Activated CD8-positive, alpha-beta memory T cell treated with anti-CD3 and anti-CD28 coated beads for 1 hour (primary cell): ENCODE results near the gene LAMTOR2.
"Not testable (repeated sequence)": the region's sequence is repeated elsewhere in the genome, so short reads cannot be mapped to it uniquely, and the experiment has no call there.

Experiments used
- DNase-seq, 2 donors: peaks; one replicate each; pipeline ENCODE4 v3.0.0-alpha.2; 2020; ENCODE audit warnings: low read depth in 1 of 2; ENCODE audit errors: extremely low read depth in 1 of 2

LAMTOR2 gene

DNA sequence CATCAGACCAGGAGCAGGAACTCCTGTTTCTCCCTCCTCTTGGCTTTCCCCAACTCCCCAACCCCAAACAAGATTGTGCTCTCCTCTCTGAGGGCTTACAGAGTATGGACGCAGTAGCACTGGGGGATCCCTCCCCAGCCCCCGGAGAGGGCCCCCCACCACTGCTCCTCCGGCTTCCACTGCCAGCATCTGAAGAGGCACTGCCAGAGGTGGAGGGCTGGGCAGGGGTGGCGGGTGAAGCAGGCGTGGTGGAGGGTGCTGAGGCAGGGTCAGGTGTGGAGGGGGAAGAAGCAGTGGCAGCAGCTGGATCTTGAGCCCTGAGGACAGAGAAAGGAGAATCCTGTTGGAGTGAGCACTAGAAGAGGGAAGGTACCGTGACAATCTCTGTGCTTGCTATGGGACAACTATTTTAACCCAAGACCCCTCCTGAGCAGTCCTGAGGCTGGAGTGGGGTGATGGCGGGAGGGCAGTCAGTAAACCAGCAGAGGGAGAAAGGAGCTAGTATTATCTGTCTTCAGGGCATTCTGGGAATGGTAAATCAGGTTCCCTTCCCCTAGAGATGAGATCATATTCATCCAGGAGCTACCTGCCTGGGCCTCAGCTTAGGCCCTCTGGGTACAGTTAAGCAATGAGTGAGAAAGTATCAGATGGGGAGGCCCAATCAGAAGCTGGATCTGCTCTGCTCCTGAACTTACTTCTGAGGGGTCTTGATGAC is 3.4 kb upstream of the LAMTOR2 start:
- DNase-seq: no peak

DNA sequence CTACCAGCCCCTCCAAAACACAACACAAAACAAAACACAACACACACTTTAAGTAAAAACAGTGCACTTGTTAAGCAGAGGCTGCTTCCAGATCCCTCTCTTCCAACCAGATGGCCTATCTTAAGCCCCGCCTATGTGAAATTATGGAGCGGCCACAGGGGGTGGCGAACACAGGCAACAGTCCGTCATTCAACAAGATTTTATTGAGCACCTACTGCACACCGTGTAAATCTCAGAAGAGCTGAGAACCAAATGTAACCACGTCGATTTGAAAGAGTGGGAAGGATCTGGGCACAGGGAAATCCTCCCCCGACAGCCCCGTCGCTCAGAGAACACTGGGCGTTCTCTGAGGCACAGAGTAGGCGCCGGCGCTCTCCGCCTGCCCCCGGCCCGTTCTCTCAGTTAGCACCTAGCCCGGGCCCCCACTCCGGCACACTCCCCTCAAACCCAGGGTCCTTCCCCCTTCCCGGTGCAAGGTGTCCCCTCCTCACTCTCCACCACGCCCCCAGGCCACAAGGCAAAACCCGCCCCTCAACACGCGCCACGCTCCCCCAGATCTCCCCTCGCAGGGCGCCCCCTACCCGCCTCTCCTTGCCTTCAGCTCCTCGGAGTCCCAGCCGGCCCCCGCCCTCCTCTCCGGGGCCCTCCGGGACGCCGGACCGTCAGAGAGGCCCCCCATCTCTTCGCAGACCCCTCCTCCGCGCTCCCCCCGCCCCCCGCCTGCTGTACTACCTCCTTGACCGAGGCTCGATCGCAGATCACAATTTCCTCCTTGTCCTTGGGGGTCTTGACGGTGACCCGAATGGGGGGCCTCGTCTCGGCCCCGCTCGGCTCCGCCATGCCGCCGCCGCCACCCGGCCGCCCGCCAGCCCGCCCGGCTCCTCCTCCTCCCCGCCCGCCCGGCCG is 1.5 kb upstream of the LAMTOR2 start:
- peak; percentile 24 to 56 for DNase-seq

DNA sequence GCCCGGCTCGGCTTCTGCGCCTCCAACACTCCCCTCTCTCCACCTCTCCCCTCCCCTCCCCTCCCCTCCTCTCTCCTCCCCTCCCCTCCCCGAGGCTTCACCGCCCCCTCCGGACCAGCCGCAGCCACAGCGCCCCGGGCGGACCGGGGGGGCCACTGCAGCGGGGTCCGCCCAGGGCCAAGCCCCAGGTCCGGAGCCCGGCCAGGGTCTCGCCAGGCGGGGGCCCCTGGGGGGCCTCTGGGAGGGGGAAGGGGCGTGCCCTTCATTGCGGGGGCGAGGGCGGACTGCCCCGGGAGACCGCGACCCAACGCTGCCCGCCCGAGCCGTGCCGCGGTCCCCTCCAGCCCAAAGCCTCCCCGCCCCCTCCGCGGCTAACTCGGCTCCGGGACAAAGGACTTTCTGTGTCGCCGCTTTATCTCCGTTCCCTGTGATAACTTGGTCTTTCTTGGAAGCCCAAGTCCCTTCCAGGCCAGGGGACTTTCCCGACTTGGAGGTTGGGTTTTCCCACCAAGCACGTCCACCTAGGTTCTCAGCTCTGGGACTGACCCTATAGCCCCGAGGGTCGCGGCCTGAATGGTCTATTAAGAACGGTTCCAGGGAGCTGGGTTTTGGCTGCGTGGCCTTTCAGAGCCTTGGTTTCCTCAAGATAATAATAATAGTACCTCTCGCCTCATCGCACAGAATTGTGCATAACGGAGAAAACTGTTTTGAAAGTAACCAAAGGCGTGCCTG is 648 bp upstream of the LAMTOR2 start, which contains the start of gene UBQLN4:
Gene UBQLN4 (minus strand): TSS at position 31 of the 732 bp plus-strand sequence. CDS start 97 bp downstream, outside the sequence.
- DNase-seq: peak; percentile 57 to 77

DNA sequence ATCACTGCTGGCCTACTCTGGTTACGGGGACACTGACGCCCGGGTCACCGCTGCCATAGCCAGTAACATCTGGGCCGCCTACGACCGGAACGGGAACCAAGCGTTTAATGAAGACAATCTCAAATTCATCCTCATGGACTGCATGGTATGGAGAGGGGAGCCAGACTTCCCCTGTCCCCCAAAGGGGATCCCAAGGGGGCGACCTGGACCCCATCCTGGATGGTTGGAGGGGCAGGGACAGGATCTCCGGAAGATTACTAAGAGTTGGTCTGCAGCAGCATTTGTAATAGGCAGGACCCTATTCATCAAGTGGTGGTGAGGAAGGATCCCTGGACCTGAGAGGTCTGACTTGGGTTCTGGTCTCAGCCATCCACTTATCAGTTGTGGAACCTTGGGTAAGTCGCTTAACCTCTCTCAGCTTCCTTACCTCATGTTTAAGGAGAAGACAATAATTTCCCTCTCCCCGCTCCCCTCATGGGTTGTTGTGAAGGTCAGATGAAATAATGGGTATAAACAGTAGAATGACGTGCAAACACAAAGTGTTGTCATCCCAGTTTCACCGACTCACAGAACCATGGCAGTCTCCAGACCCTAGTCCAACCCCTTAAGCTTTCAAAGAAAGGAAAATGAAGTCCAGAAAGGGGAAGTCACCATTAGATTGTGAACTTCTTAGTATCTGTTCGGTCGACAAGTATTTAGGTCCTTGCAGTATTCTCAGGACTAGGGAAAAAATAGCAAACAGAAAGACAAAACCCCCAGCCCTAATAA is 883 bp downstream of the LAMTOR2 start:
- no peak for DNase-seq

DNA sequence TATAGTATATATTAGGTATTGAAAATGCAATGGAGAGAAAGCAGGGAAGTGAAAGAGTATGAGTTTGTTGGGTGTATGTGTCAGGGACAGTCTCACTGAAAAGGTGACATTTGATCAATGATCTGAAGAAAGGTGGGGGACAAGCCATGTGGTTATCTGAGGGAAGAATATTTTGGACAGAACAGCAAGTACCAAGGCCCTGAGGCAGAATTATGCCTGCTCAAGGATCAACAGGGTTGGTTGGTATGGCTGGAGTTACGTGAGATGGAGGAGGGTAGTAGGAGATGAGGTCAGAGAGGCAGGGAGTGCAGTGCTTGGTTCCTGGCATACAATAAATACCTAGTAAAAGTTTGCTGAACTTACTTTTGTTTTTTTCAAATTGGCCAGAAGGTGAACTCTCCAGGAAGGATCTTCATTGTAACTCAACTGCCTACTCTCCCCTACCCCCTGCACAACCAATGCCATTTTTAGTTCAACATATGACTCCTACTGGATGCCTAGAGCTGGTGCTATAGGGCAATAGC is 1.8 kb downstream of the LAMTOR2 start:
- no peak for DNase-seq

DNA sequence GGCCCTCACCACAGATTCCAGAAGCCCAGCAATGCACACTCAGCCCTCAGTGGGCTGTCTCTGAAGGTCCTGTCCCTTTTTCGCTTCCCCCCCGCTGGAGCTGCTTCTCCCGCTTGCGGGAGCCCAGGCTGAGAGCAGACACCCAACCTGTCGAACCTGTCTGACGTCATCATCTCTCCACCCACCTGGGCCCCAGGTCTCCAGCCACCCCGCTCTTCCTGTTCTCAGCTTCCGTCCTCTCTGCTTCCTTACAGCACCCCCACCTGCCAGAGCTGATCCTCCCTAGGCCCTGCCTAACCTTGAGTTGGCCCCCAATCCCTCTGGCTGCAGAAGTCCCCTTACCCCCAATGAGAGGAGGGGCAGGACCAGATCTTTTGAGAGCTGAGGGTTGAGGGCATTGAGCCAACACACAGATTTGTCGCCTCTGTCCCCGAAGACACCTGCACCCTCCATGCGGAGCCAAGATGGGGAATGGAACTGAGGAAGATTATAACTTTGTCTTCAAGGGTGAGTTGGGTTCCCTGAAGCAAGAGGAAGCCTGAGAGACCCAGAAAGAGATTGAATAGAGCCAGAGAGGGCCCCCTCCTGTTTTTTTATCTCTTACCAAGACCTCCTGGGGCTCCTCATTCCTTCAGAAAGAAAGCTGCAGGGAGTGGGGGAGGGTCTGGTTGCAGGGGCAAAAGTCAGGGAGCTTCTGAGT is 6.5 kb downstream of the LAMTOR2 start, which contains the start of gene RAB25:
Gene RAB25 (plus strand): TSS at position 224 of the 700 bp plus-strand sequence. CDS start 241 bp downstream, at position 465.
- no peak for DNase-seq

DNA sequence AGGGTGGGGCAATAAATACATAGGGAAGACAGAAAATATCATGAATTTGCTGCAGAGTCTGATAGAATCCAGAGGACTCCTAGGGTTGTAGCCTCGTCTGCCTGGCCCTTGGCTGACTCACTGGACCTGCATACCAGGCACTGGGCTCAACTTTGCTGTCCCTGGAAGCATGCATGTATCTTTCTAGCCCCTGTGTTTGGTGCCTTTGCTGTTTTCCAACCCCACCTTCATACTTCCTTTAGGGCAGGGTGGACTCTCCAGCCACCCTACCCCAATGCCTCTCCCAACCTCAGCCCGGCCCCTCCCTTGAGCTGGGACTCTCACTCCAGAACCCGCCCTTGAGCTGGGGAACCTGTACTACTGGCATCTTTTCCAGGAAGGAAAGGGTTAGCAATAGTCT is 7.6 kb downstream of the LAMTOR2 start:
- no peak for DNase-seq

DNA sequence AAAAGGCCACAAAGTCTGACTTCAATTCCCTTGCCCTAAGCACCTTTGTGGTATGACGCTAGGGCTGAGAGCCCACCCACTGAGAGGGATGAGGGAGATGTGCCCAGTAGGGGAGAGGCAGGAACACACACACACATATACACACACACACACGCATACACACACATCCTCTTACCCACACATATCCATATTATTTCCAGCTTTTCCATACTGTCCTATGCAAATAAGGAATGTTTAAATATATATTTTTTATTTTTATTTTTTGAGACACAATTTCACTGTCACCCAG is 9.4 kb downstream of the LAMTOR2 start:
- DNase-seq: no peak

DNA sequence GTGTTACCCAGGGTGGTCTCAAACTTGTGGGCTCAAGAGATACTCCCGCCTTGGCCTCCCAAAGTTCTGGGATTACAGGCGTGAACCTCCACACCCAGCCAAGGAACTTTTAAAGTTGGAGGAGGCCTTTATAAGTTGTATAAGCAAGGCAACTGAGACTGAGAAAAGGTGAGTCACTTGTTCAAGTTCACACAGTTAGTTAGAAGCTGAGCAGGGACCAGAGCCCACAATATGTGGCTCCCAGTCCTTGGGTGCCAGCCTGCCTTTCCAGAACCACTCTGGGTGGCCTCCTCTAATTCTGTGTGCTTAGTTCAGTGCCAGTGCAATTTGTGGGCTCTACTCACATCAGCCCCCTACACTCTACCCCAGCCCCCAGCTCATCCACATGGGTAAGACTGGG is 10.0 kb downstream of the LAMTOR2 start:
- no peak for DNase-seq

DNA sequence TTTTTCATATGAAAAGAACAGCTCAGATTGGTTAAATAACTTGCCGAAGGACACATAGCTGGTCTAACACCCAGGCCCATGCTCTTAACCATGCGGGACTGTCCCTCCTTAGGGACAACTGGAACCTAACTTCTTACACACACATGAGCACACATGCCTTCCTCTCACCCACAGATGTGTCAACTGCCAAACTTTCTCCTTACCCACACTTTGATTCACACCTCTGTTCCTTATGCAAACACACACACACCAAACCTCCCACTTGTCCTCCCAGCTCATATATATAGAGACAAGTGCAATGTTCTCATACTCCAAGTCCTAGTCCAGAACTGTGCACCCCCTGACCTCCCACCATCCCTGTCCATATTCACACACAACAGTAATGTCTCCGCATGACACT is 10.6 kb downstream of the LAMTOR2 start:
- DNase-seq: no peak

DNA sequence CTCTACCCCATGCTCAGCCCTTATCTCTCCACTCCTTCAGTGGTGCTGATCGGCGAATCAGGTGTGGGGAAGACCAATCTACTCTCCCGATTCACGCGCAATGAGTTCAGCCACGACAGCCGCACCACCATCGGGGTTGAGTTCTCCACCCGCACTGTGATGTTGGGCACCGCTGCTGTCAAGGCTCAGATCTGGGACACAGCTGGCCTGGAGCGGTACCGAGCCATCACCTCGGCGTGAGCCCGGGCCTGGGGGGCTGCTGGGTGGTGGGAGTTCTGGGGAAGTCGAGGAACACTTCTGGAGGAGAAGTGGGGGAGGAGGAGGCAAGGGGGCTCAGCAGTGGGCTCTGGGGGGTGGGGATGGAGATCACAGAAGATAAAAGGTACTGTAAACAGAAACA is 11.3 kb downstream of the LAMTOR2 start:
- no peak for DNase-seq

DNA sequence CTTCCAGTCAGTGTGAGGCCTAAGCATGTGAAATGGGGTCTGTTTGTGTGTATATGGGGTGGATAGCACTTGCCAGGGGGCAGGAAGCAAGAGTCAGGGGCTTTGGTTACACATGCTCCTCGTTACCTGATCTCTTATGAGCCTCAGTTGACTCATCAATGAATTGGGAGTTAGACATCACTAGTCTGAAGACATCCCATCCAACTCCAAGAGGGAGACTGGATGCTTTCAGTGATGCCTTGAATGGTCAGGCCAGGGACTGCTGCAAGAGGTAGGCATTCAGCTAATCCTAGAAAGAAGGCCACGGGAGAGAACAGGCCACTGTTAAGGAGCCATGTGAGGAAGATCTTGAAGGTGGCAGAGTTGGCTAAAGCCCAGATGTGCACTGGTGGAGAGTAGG is 12.7 kb downstream of the LAMTOR2 start:
- no peak for DNase-seq

DNA sequence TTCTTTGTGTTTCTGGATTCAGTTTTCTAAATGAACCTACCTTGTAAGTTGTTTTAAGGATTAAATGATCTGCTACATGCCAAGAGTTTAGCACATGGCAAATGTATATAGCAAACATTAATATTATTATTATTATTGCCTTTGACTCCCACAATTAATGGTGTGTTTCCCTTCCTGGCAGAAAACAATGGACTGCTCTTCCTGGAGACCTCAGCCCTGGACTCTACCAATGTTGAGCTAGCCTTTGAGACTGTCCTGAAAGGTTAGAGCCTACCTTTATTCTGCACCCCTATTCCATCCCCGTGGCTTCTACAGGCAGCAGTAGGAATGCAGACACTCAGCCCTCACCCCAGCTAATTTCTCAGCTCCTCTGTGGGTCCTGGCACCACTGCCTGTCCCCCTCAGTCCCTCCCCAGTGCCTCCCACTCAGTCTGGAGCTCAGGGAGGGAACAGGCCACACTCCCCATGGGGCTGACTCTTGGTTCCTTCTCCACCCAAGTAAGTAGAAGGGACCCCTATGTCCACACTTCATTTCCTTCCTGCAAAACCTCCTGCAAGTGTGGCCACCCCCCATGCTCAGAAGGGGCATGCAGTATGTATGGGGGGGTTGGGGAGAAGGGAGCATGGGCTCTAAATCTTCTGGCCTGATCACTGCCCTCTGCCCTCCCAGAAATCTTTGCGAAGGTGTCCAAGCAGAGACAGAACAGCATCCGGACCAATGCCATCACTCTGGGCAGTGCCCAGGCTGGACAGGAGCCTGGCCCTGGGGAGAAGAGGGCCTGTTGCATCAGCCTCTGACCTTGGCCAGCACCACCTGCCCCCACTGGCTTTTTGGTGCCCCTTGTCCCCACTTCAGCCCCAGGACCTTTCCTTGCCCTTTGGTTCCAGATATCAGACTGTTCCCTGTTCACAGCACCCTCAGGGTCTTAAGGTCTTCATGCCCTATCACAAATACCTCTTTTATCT is 15.2 kb downstream of the LAMTOR2 start:
- DNase-seq: no peak

DNA sequence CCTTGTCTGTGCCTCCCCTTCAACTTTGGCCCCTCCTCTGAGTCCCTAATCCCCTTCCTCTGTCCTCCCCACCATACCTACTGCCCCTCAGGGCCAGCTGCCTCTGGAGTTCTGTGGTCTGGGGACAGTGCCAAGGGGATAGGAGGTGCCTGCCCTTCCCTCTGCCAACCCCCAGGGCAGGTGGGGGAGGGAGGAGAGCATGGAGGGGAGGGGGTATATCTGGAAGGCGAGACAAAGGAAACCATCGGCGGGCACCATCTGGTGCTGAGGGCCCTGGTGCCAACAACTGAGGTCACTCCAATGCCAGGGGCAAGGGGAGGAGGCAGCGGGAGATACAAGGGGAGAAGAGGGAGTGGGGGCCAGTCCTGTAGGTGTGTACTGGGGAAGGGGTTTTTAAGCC is 16.0 kb downstream of the LAMTOR2 start:
- DNase-seq: no peak

DNA sequence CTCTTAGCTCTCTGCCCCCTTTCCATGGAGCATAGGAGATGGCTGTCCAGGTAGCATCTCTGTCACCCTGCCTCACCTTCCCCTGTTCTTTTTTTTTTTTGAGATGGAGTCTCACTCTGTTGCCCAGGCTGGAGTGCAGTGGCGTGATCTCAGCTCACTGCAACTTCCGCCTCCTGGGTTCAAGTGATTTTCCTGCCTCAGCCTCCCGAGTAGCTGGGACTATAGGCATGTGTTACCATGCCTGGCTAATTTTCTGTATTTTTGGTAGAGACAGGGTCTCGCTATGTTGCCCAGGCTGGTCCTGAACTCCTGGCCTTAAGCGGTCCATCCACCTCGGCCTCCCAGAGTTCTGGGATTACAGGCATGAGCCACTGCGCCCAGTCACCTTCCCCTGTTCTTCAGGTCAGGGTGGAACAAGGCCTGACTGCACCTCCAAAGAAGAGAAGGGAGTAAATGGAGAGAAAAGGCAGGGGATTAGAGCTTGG is 16.8 kb downstream of the LAMTOR2 start:
- DNase-seq: not testable (repeated sequence)

DNA sequence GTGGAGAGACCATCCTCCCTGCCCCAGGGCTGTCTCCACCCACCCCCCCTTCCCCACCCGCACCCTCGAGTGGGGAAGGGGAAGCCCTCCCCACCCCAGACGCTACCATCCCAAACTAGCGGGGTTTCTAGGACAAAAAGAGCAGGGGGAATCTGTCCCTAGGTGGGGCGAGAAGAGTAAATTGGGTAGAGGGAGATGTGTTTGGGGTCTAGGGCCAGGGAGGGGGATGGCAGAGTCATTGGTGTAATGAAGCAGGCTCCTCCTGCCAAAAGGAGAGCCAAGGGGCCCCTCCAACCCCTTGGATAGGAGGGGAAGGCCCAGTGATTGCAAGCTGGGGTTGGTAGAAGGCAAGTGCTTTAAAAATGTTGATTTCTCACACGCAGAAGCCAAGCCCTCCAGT is 17.7 kb downstream of the LAMTOR2 start:
- DNase-seq: no peak

DNA sequence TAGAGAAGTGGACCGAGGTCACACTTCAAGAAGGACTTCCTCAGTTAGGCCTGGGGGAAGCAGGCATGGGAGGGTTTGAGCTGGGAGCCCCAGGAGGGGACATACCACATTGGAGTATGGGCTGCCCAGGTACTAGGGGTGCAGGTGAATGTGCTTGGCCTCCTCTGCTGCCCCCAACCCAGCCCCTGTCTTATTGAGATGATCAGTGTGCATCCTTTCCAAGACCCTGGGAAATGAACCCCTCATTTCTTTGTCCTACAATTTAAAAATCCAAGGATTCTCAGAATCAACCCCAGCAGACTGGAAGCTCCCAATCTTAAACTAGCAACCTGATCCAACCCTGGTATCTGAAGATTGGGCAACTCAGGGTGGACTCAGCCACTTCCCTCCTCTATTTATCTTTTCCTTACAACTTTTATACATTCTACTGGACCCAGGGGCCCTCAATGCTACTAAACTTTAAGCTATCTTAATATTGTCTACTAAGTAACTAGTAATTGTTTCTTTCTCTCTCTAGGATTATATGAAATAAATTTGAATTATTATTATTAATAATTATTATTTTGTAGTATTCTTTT is 18.6 kb downstream of the LAMTOR2 start:
- DNase-seq: no peak

DNA sequence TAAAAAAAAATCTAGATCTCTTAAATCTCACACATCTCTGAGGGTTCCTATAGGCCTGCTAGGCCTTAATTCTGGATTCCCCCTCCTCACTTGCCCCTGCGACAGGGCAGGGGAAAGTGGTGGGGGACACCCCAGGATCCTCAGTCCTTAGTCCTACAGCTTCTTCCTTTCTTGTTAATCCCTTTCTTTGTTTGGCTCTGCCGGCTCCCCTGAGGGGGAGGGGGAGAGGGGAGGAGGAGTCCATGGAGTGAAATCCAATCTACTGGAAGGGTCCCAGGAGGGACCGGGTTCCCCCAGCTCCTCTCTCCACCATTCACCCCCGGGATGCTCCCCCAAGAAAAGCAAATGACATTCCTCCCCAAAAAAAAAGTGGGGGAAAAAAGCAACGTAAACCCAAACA is 19.2 kb downstream of the LAMTOR2 start:
- no peak for DNase-seq
